Stimulated activated CD4-positive, alpha-beta T cell treated with anti-CD3 and anti-CD28 coated beads, TNF-alpha, amount 100 ng/mL, for 24 hours (primary cell): ENCODE measurements around the gene HIVEP3.
A peak's percentile ranks its signal among the peaks of the same experiment; 100 is the strongest.
"Not testable (repeated sequence)": the region's sequence is repeated elsewhere in the genome, so short reads cannot be mapped to it uniquely, and the experiment has no call there.

Experiments
- DNase-seq, 3 experiments: peaks; one replicate each; pipeline ENCODE4 v3.0.0-alpha.2; 2020; ENCODE audit warnings: low read depth in 3 of 3

Gene HIVEP3

DNA sequence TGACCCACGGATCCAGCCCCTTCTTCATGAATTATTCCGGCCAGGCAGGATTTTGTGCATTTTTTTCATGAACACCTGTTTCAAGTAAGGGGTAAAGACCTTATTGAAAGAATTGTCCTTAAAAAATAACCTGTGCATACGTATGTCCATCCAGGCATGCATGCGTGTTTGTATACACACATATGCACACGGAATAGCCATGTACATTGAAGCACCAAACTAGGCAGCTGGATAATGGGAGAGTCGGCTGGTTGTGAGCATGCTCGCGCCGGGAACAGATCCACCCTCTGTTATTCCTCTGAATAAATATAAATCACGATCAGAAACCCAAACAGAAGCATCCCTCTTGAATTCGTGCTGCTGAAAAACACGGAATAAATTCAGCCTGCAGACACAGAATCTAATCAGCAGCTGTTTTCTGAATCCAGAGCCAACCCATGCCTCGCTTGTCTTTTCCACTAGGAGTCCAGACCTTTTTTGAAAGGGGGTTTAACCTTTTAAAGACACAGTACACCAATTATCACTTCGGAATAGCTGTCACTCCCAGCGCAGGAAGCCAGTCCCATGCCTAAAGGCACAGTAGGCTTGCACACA is at the start of gene HIVEP3:
Gene HIVEP3 (minus strand): TSS at position 473 of the 594 bp plus-strand sequence.
- DNase-seq = no peak

DNA sequence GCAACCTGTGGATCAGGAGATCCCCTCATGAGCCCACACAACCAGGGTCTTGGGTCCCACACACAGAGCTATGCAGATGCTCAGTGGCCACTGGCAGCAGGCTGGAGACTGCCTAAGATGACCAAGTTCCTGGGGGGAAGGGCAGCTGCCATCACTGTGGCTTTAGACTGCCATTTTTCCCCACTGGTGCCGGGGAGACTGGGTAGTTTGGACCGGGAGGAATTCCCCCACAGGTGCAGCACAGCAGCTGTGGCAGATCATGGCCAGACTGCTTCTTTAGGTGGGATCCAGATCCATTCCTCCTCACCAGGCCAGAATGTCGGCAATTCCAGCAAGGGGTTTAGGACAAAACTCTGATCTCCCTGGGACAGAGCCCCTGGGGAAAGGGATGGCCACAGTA is 45.7 kb upstream of the HIVEP3 start:
- no peak for DNase-seq

DNA sequence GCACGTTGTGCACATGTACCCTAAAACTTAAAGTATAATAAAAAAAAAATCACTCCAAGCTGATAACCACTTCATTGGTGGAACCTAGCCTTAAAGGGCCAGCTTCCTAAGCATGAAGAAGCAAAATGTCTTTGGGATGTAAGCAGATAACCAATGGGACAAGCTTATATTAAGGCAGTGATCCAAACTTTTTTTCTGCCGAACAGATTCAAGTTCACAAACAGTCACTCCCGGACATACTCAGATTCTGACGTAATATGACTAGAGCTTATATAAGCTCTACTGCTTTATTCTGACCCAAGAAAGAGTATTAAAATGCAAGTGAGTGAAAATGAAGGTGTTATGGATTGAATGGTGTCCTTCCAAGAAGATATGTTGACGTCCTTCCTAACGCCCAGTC is 44.9 kb upstream of the HIVEP3 start:
- DNase-seq = no peak

DNA sequence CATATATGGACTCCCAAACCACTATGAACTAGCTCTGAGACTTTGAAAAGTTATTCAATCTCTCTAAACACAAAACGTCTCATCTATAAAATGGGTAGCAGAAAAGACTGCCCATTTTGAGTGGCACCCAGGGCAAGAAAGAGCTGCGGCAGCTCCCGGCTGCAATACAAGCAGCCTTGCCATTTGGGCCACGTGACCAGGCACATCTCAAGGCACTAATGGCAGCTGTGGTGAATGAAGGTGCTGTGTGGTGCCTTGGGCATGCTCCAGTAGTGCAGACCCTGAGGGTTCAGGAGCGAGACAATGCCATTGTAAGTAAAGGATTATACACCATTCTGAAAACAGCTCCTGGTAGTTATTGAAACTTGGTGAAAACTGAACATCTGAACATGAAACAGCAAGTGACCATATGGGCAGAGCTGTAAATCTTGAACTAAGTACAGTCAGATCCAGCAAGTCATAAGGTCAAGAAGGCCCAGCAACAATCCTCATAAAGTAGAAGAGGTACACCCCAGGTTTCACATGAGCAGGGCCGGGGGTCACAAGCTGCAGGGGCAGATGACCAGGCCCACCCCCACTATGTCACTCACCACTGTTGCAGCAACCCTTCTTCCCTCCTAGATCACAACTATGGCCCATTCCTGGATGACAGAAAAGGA is 39.4 kb upstream of the HIVEP3 start:
- no peak for DNase-seq

DNA sequence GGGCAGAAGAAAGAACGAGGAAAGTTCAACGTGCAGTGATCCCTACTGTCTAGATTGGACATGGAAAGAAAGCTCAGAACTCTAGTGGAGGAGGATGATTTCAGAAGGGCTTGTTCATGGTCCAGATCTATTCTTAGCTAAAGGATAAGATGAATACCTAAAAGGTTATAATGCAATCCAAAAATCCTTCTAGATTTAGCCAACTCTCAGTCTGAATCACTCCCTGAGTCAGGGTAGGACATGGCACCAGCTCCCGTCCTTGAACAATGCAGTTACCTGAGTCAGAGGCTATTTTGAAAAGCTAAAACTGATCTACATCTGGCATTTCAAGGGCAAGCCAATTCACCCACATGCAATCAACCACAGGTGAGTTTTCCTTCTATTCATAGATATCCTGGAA is 38.8 kb upstream of the HIVEP3 start:
- no peak for DNase-seq

DNA sequence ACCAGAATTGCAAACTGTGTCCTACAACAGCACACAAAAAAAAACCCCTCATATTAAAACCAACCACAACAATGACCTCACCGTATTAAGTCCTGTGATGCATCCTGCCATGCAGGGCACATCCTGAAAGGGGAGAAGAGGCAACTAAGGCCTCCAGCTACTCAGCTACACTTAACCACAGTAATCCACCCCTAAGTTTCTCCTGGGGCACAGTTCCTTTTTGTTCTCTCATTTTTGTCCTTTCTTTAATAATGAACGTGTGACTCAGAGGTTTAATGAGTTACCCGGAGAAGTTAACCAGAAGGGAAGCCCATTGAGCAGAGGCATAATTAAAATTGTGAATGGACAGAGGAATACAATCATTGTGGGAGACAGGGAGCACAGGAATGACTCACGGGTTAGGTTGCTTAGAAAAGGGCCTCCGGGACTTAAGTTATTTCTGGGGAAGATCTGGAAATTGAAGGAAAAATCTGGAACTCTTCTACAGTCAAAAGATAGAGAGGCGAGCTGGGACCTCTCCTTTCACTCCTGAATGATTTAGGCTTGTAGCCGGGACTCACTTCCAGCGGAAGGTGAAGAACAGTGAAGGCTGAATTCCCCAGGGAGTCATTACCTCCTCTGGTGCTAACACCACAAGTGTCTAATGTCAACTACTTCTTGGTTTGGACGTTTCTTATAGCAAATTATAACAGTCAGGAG is 36.9 kb upstream of the HIVEP3 start:
- DNase-seq = no peak

DNA sequence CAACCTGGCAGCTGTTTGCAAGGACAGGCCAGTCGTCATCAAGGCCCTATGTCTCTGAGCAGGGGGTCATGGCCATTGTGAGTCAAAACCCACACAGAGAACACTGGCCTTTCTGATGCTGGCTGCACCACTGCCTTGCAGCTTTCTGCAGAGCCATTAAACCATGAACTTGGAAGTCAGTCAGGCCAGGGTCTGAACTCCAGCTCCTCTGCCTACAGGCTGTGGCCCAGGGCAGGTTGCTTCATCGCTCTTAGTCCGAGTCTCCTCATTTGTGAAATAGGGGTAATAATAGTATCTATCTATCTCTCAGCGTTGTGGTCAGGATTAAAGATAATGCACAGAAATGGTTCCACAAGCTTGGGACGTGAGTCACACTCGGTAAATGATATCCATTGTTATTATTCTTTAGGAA is 35.8 kb upstream of the HIVEP3 start:
- no peak for DNase-seq

DNA sequence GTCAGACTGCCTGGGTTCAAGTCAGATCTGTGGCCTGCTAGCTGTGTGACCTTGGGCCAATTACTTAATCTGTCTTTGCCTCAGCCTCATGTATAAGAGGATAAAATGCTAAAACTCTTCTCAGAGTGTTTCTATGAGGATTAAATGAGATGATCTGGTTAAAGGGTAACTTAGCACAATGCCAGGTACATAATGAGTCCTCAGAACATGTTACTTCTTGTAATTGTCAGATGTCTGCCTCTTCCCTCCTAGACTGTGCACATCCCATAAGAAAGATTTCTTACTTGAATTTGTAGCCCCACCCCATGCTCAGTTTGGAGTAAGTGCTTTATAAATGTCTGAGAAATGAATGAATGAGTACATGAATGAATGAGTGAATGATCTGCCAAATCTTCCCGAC is 34.6 kb upstream of the HIVEP3 start:
- no peak for DNase-seq

DNA sequence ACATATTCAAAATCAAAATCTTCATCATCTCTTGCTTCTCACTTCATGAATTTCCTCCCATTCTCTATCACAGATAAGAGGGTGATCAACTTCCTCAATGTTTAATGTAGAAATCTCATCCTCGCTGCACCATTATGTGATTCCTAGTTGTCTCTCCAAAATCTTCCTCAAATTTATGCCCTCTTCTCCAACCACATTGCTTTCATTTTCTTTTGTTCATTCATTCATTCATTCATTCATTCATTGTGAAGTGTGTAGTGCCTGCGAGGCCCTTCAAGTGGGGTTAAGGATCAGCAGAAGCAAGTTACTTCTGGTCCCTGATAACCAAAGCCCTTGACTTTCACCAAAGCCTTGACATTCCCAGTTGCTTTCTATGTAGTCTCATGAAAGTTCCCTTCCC is 33.5 kb upstream of the HIVEP3 start:
- DNase-seq = no peak

DNA sequence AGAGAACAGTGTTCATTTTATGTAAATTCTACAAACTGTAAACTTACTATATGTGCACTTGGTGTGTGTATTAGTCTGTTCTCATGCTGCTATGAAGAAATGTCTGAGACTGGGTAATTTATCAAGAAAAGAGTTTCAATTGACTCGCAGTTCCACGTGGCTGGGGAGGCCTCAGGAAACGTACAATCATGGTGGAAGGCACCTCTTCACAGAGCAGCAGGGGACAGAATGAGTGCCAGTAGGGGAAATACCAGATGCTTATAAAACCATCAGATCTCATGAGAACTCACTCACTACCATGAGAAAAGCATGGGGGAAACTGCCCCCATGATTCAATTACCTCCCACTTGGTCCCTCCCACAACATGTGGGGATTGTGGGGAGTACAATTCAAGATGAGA is 32.8 kb upstream of the HIVEP3 start:
- peak in 1 of 3 experiments; percentile 13 for DNase-seq

DNA sequence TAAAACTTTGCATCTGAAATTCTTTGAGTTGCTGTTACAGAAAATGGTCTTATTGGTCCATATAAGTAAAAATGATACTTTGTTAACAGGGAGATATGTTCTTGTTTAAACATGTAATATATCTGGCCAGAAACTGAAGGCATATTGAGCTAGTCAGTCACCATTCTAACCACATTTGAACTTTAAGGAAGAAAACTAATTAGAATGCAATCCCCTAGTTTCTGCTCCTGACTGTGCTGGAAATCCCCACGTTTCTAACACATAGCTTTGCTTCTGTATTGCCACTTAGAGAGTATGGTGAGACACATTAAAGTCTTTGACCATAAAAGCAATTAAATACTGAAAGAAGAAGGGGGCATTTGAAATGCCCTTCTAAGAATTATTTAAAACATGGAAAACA is 32.1 kb upstream of the HIVEP3 start:
- DNase-seq = no peak

DNA sequence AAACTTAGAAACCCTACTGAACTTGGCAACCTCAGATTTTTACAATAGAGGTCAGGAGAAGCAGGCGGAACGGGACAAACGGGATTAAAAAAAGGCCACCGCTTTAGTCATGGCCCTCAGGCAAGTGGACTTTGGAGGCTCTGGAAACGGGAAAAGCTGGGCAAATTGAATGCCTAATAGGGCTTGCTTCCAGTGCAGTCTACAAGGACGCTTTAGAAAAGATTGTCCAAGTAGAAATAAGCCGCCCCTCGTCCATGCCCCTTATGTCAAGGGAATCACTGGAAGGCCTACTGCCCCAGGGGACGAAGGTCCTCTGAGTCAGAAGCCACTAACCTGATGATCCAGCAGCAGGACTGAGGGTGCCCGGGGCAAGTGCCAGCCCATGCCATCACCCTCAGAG is 27.2 kb upstream of the HIVEP3 start:
- DNase-seq = not testable (repeated sequence)

DNA sequence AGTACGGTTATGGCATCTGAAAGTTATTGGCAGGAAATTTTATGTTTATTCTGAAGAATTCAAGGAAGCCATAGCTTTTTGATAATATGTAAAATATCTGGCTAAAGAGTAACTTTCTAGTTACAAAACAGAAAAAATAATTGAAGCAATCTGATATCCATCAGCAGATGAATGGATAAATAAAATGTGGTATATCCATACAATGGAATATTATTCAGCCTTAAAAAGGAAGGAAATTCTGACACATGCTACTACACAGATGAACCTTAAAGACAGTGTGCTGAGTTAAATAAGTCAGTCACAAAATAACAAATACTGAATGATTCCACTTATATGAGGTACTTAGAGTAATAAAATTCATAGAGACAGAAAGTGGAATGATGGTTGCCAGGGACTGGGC is 25.0 kb upstream of the HIVEP3 start:
- DNase-seq = no peak

DNA sequence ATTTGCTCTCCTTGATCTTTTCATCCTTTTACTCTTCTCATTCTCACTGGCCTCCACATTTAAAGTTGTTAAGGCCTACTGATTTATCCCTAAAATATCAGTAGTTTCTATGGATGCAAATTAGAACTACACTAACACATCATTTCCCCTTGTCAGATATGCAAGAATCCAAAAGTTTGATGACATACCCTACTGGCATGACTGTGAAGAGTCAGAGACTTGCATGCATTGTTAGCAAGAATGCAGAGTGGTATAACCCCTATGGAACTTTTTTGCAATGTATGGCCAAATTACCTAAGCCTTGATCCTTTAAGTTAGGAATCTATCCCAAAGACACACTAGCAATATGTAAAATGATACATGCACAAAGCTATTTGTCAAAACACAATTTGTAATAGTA is 23.6 kb upstream of the HIVEP3 start:
- DNase-seq = no peak

DNA sequence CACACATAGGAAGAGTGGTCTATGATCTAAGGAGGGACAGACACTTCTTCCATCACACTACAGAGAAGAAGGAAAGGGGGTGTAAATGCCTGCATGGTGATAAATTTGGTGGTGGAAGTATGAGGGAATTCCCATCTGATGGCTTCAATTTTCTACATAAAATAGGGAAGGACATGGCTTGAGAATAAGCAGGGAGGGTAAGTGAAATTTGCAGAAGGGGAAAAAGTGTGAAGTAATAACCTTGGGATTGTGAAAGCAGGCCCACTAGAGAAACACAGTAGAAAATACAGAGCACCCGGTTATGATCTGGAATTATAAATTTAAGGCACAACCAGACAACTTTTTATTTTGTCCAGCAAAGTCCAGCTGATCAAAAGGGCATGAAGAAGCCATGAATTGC is 22.7 kb upstream of the HIVEP3 start:
- no peak for DNase-seq

DNA sequence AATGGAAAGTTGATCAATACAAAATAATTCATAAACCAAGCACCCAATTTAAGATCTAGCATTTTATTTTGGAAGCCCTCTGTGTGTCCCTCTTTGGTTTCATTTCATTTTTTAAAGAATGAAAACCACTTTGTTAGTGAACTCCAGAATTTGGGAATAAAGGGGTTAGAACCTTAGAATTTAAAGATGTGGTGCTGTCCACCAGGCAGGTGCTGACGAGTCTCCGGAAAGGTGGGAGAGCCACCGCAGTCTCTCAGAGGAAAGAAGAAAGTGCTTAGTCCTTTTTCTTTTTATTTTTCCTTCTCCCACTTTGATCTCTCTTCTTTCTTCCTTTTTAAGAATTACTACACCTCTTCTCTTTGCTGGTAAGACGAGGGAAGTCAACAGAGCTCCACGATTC is 20.5 kb upstream of the HIVEP3 start:
- no peak for DNase-seq

DNA sequence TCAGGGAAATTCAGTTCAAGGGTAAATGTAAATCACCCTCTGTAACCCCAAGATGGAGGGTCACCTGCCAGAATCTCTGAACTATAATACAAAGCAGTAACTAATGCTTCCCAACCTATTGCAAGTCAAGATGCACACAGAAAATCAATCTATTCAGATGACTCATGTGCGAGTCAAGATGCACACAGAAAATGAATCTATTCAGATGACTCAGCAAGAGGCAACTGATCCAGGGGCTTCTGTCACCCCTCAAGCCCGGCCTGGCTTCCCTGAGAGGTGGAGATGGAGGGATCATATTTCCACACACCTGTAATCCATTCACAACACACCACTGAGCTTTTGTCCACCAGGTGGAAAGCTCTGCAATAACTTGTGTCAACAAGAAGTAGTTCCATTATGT is 17.4 kb upstream of the HIVEP3 start:
- no peak for DNase-seq

DNA sequence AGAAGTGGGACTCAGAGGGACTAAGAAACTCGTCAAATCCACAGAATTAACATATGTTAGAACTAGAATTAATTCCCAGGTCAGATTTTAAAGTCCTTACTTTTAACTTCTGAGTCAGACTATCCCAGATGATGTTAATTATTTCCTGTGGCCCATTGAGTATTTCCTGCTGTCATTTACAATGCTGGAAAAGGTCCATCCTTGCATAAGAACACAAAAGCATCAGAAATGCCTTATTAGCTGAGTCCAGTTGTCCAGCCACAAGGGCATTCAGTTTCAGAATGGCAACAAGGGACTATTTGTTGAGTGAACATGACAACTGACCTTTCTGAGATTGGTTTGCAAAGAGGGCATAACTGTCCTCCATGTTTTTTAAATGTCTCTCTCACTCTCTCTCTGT is 16.5 kb upstream of the HIVEP3 start:
- DNase-seq = no peak

DNA sequence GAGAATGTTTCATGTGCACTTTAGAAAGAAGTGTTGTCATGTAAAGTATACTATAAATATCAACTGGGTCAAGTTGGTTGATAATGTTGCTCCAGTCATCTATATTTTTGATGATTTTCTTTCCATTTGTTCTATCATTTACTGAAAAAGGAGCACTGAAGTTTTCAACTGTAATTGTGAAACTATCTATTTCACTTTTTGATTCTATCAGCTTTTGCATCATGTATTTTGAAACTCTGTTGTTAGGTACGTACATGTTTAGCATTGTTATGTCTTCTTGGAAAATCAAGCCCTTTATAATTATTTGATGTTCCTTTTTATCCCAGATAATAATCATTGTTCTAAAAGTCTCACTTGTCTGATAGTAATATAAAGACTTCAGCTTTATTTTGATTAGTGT is 14.4 kb upstream of the HIVEP3 start:
- no peak for DNase-seq

DNA sequence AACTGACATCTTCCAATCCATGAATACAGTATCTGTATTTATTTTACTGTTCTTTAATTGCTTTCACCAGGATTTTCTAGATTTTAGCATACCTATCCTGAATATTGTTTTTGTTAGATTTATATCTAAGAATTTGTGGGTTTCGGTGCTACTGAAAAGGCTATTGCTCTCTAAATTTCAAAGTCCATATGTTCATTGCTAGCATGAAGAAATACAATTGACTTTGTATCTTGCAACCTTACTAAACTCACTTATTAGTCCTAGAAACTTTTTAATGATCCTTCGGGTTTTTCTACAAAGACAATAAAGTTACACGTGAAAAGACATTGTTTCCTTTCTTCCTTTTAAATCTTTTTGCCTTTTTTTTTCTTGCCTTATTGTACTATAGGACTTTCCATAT is 12.9 kb upstream of the HIVEP3 start:
- no peak for DNase-seq

DNA sequence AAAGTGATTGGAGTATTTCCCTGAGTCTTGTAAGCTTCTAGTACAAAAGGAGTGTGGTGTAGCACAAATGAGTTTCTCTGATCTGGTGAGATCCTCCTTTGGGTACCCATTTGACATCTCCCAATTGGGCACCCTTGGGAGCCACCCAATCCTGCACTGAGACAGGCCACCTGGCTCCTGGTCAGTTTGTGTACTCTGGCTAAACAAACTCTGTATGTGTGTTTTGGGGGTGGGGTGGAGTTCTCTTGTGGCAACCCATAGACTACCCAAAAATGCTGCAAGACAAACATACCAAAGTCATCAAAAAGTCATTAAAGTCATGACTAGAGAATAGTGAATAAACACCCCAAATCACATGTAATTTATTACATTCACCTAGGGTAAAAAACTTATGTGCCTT is 8.4 kb upstream of the HIVEP3 start:
- DNase-seq = no peak

DNA sequence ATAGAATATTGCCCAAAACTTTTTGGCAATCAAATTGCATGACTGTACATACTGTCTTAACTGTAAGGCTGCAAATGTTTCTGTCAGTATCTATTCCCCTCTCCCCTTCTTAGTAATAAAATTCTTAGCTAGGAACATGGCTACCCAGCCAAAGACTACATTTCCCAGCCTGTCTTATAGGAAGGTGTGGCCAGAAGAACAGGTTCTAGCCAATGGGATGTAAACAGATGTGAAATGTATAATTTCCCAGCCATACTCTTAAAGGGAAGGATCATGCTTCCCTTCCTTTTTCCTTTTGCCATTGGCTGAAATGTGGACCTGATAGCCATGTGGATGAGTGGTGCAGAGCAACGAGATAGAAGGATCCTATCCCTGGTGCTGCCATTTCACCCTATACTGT is 7.0 kb upstream of the HIVEP3 start:
- DNase-seq = no peak

DNA sequence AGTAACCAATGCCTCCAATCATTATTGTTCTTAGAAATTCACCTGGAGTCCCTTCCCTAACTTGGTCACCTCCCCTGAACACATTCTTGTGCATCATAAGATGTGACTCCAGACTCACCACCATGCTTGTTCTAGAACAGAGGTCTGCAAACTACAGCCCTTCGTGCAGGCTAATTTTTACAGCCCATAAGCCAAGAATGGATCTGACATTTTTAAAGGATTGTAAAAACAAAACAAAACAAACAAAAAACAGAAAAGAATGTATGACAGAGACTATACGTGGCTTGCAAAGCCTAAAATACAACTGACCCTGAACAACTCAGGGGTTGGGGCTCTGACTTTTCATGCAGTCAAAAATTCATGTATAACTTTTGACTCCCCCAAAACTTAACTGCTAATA is 6.2 kb upstream of the HIVEP3 start:
- DNase-seq = no peak
